B cell (primary cell): ENCODE results near the gene RASGEF1B.

Experiments
- EZH2 ChIP-seq: IDR thresholded peaks from 2 replicates; pipeline ENCODE4 v1.6.1; 2012; ENCODE audit warnings: borderline replicate concordance, low read depth, mild to moderate bottlenecking, moderate library complexity, low read length; ENCODE audit not compliant: insufficient read depth, poor library complexity, severe bottlenecking
- TF ChIP-seq, protein P1 (sequence below): fragments of 200-600 bp; IDR thresholded peaks from one replicate; pipeline ENCODE4 v1.8.0; 2022; ENCODE audit warnings: antibody characterized with exemption, mild to moderate bottlenecking

DNA sequence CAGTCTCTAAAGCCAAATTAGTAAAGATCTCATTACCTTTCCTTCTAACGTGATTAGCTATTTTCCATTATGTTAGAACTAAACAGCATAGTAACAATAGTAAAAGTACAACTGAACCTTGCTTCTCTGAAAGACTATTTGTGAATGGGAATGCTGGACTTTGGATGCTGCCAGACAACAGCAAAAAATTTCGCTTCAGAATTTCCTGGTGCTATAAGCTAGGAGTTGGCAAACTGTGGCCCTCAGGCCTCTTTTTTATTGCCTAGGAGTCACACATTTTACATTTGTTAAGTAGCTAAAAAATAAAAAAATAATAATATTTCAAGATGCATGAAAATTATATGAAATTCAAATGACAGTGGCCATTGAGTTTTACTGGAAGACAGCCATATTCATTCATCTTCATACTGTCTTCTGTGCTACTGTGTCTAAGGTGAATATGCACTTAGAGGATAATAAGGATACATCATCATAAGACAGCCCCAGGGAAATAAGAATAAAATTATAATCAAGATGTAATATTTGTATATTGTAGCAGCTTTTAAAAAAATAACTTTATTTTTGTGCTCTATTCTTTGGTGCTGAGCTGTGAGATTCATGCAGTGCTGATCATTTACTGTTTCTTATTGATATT lies 34.6 kb downstream of the RASGEF1B start:
- TF ChIP-seq EZH2: no peak
- TF ChIP-seq, protein P1, sequence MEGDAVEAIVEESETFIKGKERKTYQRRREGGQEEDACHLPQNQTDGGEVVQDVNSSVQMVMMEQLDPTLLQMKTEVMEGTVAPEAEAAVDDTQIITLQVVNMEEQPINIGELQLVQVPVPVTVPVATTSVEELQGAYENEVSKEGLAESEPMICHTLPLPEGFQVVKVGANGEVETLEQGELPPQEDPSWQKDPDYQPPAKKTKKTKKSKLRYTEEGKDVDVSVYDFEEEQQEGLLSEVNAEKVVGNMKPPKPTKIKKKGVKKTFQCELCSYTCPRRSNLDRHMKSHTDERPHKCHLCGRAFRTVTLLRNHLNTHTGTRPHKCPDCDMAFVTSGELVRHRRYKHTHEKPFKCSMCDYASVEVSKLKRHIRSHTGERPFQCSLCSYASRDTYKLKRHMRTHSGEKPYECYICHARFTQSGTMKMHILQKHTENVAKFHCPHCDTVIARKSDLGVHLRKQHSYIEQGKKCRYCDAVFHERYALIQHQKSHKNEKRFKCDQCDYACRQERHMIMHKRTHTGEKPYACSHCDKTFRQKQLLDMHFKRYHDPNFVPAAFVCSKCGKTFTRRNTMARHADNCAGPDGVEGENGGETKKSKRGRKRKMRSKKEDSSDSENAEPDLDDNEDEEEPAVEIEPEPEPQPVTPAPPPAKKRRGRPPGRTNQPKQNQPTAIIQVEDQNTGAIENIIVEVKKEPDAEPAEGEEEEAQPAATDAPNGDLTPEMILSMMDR: no peak
